HepG2 (cell line): ENCODE data around the gene DUS3L. TPM values are rescaled to one million over a fixed set of nuclear protein-coding genes. Genes with fewer than 3 reads are reported as not detected.

Experiments used
- ASH2L ChIP-seq: fragments of 300-600, 200-600 bp; sonication (generic); IDR thresholded peaks from 2 replicates; pipeline ENCODE4 v1.7.0; 2017; ENCODE audit warnings: low read depth, mild to moderate bottlenecking, moderate library complexity, mixed read lengths, low read length; ENCODE audit not compliant: insufficient read length
- FOSL1 ChIP-seq: sonication (generic); formaldehyde crosslinking; IDR thresholded peaks from 2 replicates; pipeline ENCODE4 v1.9.0; 2021; ENCODE audit warnings: missing genetic modification reagents, borderline replicate concordance
- HBP1 ChIP-seq: IDR thresholded peaks from 2 replicates; pipeline ENCODE4 v1.6.1; 2016; ENCODE audit warnings: low read depth, control low read depth
- HES4 ChIP-seq: sonication (generic); formaldehyde crosslinking; IDR thresholded peaks from 2 replicates; pipeline ENCODE4 v1.9.0; 2021; ENCODE audit warnings: mild to moderate bottlenecking, missing genetic modification reagents, borderline replicate concordance
- NR2F1 ChIP-seq, 2 experiments: fragments of 450-650 bp in 1 of 2; formaldehyde crosslinking in 1 of 2; IDR thresholded peaks; 2 replicates each; pipeline versions ENCODE4 v1.5.0 to v1.6.1; 2016 to 2020; ENCODE audit warnings: mild to moderate bottlenecking in 1 of 2, missing compliant biosample characterization in 1 of 2, missing genetic modification reagents in 1 of 2, moderate library complexity in 1 of 2
- TFE3 ChIP-seq: IDR thresholded peaks from 2 replicates; pipeline ENCODE4 v1.6.1; 2016
- ZNF362 ChIP-seq: sonication (generic); formaldehyde crosslinking; IDR thresholded peaks from 2 replicates; pipeline ENCODE4 v1.4.0; 2020; ENCODE audit warnings: missing genetic modification reagents, mild to moderate bottlenecking, borderline replicate concordance
- ZNF678 ChIP-seq: sonication (generic); formaldehyde crosslinking; IDR thresholded peaks from 2 replicates; pipeline ENCODE4 v1.4.0; 2020; ENCODE audit warnings: mild to moderate bottlenecking, missing genetic modification reagents
- ZNF713 ChIP-seq: sonication (generic); formaldehyde crosslinking; IDR thresholded peaks from 2 replicates; pipeline ENCODE4 v1.4.0; 2020; ENCODE audit warnings: mild to moderate bottlenecking, missing genetic modification reagents
- ZNF776 ChIP-seq: sonication (generic); formaldehyde crosslinking; IDR thresholded peaks from 2 replicates; pipeline ENCODE4 v1.4.0; 2020; ENCODE audit warnings: mild to moderate bottlenecking, missing genetic modification reagents
- ZNF777 ChIP-seq: sonication (generic); formaldehyde crosslinking; IDR thresholded peaks from 2 replicates; pipeline ENCODE4 v1.4.0; 2020; ENCODE audit warnings: missing genetic modification reagents
- ZNF816 ChIP-seq: sonication (generic); formaldehyde crosslinking; IDR thresholded peaks from 2 replicates; pipeline ENCODE4 v1.8.0; 2022; ENCODE audit warnings: missing genetic modification reagents, mild to moderate bottlenecking, borderline replicate concordance
- polyA plus RNA-seq, 8 experiments: library from polyadenylated mRNA; depleted of rRNA in 3 of 8; stranded (reverse) in 7 of 8; unstranded in 1 of 8; fragments of >200 nt; fragmentation: Illumina TruSeq in 4 of 8; extraction: Trizol in 4 of 8; gene quantifications; 2 replicates each; pipeline versions ENCODE4 v1.2.1 to v1.2.3, GENCODE V29; 2011 to 2016; ENCODE audit warnings: low read depth in 4 of 8, missing spikeins in 1 of 8, mixed read lengths in 1 of 8; ENCODE audit not compliant: insufficient read depth in 1 of 8
- total RNA-seq, 5 experiments: library from RNA; depleted of rRNA; stranded (reverse); fragments of >200 nt; fragmentation: Illumina TruSeq; extraction: Trizol; gene quantifications; 2 replicates each; pipeline ENCODE4 v1.2.3, GENCODE V29; 2016; ENCODE audit warnings: low read depth in 1 of 5
- TF ChIP-seq, protein P1 (sequence below): sonication (generic); formaldehyde crosslinking; IDR thresholded peaks from 2 replicates; pipeline ENCODE4 v1.5.0; 2020; ENCODE audit warnings: missing genetic modification reagents
- TF ChIP-seq, protein P2 (sequence below): sonication (generic); formaldehyde crosslinking; IDR thresholded peaks from 2 replicates; pipeline ENCODE4 v1.5.1; 2020; ENCODE audit warnings: missing genetic modification reagents, mild to moderate bottlenecking, borderline replicate concordance

Gene DUS3L
- total and polyA plus RNA-seq, 2 of the 13 experiments (the other 11 are each of a cell fraction or from before 2014, with no cell fraction given) = 13.3 to 25.1 TPM

- 0 out of 2 replicates have a peak, but pooled peaks have one; percentile 21 for TF ChIP-seq HBP1 (CRISPR knock-in tag)
- TF ChIP-seq FOSL1 = no peak
- TF ChIP-seq, protein P1, sequence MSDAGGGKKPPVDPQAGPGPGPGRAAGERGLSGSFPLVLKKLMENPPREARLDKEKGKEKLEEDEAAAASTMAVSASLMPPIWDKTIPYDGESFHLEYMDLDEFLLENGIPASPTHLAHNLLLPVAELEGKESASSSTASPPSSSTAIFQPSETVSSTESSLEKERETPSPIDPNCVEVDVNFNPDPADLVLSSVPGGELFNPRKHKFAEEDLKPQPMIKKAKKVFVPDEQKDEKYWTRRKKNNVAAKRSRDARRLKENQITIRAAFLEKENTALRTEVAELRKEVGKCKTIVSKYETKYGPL (CRISPR knock-in tag) = no peak
- no peak for TF ChIP-seq ZNF777
- TF ChIP-seq TFE3 = peak; percentile 94
- TF ChIP-seq ZNF362 (CRISPR knock-in tag) = 0 out of 2 replicates have a peak, but pooled peaks have one; percentile 36
- peak; percentile 70 for TF ChIP-seq ASH2L
- TF ChIP-seq, protein P2, sequence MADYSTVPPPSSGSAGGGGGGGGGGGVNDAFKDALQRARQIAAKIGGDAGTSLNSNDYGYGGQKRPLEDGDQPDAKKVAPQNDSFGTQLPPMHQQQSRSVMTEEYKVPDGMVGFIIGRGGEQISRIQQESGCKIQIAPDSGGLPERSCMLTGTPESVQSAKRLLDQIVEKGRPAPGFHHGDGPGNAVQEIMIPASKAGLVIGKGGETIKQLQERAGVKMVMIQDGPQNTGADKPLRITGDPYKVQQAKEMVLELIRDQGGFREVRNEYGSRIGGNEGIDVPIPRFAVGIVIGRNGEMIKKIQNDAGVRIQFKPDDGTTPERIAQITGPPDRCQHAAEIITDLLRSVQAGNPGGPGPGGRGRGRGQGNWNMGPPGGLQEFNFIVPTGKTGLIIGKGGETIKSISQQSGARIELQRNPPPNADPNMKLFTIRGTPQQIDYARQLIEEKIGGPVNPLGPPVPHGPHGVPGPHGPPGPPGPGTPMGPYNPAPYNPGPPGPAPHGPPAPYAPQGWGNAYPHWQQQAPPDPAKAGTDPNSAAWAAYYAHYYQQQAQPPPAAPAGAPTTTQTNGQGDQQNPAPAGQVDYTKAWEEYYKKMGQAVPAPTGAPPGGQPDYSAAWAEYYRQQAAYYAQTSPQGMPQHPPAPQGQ (CRISPR knock-in tag) = no peak
- peak; percentile 79; the same call in 1 of the 2 replicates for TF ChIP-seq ZNF713 (CRISPR knock-in tag)
- peak; percentile 67; the same call in 1 of the 2 replicates for TF ChIP-seq ZNF776 (CRISPR knock-in tag)
- TF ChIP-seq ZNF816 (CRISPR knock-in tag) = no peak; the same call in 1 of the 2 replicates
- no peak for TF ChIP-seq NR2F1 (CRISPR knock-in tag; IDR thresholded peaks at IDR 0.05)
- TF ChIP-seq ZNF678 = peak; percentile 73
- peak; percentile 91; the same call in 1 of the 2 replicates for TF ChIP-seq HES4
These were observed at the start of gene DUS3L (continued) for GRCh38 chr19:5790559-5791520.
